Erythroblast (primary cell): ENCODE data around the gene PPDPF.

Source experiments
- GATA1 ChIP-seq: IDR thresholded peaks from 2 replicates; pipeline ENCODE4 v1.6.1; 2011; ENCODE audit warnings: low read depth, mild to moderate bottlenecking, control low read depth, low read length, moderate library complexity
- POLR2A ChIP-seq: IDR thresholded peaks from 2 replicates; pipeline ENCODE4 v1.6.1; 2011; ENCODE audit warnings: mild to moderate bottlenecking, low read length

DNA sequence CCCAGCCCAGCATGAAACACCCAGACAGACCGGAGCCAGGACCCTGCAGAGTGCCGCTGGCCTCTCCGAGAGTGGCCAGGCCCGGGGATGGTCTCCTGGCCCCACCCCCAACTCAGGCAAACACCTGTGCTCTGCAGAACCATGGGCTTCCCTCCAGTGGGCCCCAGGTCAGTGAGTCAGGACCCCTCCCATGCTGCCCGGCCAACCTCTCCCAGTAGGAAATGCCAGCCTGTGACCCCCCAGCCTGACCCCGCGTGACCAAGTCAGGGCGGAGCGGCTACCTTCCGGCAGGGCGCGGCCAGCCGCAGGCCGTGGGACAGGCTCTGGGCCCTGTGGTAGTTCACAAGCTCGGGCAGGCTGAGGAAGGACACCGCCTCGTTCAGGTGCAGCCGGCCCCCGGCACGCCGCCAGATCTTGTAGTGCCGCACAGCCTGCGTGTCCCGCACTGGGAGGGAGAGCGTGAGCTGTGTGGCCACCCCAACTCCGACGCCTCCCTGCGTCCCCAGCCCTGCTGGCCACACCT is 13.4 kb downstream of the PPDPF start:
- no peak for TF ChIP-seq POLR2A
- TF ChIP-seq GATA1: no peak
